ENCODE results near the gene NIPBL.
"Not testable (repeated sequence)": the region's sequence is repeated elsewhere in the genome, so short reads cannot be mapped to it uniquely, and the experiment has no call there.

Gene NIPBL

DNA sequence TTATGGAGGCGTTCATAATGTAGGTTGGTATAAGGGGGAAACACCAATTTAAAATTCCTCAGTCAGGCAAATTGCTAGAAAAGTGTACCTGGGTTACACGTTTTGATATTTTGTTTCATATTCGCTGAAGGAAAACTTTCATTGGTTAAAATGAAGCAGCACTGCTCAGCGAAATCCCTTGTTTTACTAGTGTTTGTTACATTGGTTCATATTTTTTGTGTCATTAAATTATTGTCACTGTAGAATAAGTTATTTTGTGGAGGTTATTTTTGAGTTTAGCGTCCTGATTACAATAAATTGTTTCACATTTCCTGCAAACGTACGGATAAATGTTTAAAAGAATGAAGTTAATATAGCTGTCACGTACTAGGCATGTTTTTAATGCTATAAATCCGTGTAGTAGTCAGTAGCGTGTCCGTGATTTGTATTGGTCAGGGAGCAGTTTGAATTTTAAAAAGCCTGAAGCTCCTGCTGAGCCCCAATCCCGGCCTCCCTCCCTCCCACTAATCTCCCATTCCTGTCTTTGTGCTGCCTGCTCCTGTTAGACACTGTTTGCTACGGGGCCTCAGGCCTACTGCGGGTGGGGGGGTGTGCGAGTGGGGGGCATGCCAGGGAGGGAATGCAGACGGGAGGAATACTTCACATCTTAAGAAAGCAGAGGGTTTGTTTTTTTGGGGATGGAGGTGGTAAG is 2.0 kb downstream of the NIPBL start:
- no peak for DNase-seq

DNA sequence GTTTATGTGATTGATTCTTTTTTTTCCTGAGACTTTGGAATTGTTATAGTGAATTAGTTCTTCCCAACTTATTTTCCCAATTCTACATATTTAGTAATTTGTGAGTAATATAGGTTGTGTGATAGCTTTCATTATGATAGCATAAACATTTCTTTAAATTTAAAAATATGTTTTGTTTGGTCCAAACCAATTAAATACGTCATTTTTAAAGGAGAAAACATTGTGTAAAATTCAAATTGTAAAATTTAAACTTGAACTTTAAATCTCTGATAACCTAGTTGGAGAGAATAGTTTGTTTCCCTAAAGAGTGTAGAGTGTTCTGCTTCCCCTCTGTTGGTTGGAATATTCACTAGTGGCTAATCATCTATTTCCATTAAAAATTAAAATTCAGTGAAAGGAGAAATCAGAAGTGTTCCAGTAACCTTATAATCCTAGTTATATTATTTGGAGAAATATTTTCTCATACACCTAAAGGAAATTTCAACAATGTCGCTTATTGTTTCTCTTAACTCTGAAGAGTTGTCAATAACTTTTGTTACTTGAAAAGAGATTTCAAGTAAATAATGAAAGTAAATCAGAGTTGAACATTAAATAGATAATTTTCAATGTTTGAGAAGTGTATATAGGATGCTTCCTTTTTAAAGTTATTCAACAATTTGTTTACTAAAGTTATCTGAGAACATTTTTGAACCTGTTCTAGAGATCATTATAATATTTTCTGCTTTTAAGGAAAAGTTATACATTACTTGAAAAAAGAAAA is 2.9 kb downstream of the NIPBL start:
- no peak for DNase-seq

DNA sequence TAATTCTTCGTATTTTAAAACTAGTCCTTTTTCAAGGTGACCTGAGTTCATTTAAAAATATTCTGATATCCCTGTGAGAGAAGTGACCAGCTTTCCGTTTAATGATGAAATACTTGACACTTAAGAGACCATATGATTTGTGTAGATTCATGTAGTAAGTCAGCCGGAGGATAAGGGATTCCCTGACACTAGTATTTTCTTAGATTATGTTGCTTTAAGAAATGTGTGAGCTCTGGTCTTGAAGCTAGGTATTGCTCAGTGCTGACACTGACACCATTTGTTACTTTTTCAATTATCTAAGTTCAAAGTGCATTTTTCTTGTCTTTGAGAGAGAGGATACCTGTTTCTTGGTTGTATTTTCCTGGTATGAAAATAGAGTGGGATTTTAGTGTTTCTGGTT is 4.2 kb downstream of the NIPBL start:
- DNase-seq: no peak

DNA sequence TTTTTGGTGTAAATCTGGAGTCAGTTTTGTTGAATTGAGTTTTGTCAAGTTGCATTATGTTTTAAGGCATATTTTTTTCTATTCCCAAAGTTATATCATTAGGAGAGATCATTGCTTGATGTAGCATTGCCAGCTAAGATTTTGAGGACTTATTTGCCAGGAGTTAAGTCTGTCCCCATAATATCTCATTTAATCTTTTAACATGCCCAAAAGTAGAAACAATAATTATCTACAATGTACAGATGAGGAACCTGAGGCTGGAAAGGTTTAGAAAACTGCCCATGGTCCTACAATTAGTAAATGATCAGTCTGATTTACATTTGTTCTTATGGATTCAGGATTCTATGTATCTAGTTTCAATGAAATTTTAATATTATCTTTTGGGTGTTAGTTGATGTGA is 4.7 kb downstream of the NIPBL start:
- DNase-seq: no peak

DNA sequence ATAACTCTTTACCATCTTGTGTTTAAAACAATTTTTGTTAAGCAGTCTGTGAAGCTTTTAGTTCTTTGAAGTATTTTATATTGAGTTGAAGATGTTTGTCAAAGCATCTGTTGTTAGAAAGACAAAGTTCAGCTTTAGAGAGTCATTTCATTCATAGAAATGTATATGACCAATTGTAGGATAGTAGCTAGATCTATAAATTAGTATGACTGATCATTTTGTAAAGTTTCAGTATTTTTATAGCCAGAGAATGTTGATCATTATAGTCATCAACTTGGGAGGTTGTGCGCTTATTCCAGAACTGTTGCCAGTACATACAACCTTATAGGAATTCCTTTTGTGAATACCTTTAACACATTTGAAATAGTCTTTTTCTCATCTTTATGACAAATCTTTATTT is 5.2 kb downstream of the NIPBL start:
- no peak for DNase-seq

DNA sequence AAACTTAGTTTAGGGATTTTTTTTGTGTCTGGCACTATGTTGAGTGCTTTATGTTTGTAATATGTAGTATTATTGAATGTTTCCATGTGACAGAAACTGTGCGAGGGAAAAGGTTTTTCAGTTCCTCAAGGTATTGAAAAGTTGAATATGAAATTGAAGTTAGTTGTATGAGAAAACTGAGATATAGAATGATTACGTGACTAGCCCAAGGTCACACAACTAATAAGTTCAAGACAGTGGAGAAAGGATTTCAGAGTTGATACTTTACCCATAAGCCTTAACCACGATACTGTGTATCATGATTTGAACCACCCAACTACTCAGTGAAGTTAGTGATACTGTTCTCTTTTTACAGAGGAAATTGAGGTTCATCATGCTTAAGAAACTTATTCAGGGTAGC is 5.7 kb downstream of the NIPBL start:
- no peak for DNase-seq

DNA sequence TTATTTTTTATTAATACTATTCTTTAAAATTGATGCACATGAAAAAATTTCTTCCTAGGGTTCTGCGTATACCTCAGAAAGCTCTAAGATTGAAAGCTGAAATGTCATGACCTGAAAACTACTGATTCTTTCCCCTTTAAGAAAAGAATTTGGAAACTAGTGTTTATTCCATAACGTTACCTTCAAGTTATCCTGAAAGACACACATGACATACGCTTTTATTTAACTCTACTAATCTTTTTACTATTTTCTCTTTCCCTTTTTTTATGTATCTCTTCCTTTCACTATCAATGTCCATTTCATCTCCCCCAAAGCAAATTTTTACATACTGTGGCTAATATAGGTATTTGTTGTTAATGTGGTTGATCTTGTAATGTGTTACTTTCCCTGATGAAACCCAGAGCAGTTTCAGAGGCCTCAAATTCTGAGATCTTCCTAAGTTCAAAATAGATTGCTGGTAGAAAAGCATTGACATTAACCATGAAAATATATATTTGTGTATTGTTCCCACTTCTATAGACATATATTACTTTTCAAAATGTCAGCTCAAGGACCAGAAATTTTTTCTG is 7.4 kb downstream of the NIPBL start:
- DNase-seq: no peak

DNA sequence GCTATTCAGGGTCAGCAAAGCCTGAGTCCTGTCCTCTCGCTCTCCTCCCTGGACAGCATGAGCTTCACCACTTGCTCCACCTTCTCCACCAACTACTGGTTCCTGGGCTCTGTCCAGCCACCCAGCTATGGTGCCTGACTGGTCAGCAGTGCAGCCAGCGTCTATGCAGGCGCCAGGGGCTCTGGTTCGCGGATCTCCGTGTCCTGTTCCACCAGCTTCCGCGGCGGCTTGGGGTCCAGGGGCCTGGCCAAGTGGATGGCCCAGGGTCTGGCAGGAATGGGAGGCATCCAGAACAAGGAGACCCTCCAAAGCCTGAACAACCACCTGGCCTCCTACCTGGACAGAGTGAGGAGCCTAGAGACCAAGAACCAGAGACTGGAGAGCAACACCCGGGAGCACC is 8.6 kb downstream of the NIPBL start:
- no peak for DNase-seq

DNA sequence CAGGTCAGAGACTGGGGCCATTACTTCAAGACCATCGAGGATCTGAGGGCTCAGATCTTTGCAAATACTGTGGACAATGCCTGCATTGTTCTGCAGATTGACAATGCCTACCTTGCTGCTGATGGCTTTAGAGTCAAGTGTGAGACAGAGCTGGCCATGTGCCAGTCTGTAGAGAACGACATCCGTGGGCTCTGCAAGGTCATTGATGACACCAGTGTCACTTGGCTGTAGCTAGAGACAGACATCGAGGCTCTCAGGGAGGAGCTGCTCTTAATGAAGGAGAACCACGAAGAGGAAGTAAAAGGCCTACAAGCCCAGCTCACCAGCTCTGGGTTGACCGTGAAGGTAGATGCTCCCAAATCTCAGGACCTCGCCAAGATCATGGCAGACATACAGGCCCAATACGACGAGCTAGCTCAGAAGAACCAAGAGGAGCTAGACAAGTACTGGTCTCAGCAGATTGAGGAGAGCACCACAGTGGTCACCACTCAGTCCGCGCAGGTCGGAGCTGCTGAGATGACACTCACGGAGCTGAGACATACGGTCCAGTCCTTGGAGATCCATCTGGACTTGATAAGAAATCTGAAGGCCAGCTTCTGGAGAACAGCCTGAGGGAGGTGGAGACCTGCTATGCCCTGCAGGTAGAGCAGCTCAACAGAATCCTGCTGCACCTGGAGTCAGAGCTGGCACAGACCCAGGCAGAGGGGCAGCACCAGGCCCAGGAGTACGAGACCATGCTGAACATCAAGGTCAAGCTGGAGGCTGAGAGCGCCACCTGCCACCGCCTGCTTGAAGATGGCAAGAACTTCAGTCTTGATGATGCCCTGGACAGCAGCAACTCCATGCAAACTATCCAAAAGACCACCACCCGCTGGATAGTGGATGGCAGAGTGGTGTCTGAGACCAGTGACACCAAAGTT is 9.3 kb downstream of the NIPBL start:
- no peak for DNase-seq

DNA sequence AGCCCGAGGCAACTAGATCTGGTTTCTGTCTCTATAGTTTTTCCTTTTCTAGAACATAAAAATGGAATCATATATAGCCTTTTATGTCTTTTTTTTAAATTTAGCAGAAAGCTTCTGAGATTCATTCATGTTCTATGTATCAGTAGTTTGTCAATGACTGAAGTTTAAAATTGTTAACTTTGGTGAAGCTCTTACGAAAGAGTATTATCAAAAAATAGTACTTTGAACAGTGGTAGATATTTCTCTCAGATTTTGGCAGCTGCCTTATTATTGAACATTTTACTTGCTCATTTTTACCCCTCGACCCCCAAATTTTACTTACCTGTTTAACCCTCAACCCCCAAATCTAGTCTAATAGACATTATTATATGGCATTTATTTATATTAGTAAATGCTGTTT is 10.2 kb downstream of the NIPBL start:
- DNase-seq: no peak

DNA sequence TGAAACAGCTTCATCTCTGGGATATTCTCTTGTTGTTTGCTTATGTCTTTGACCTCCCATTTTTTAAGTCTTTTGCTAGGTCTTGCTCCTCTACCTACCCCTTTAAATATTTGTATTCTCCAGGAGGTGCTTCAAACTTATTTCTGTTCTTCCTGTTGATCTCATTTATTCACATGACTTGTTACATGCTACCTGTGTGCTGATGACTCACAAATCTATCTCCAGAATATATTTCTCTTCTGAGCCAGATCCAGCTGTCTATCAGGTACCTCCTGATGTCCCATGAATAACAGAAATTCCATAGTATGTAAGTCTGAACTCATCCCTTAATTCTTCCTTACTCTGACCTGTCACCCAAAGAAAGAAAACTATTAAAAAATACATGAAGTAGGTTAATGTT is 11.0 kb downstream of the NIPBL start:
- DNase-seq: no peak

DNA sequence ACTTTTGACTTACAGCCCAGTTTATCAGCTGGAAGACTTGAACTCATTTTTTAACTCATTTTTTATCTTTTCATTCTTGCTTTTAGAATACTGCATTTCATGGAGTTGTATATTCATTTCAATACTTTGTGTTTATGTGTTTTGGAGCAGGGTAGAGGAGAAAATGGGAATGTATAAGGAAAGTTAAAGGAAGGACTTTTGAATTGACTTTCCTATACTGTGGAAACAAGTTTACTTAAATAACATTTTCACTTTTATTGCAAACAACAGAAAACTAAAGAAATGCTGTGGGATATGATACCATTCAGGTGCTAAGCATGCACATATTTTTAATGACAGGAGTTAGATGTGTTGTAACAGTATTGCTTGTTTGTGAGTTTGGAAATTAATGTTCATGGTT is 11.7 kb downstream of the NIPBL start:
- DNase-seq: no peak

DNA sequence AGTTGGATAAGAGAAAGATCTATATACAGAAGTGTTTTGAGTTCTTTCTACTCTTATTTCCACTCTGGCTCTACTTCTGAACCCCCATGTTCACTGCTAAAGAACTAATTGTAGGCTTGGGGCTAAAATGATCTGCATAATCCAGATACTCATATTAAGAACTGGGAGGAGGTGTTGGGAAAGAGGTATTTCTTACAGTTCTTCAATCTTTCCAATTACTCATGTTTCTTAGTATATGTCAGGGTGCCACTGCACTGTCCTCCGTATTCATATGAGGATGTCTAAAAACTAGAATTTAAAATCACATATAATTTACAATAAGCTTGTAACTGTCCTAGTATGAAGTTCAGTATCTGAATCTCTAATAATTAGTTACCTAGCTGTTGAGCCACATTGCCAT is 12.7 kb downstream of the NIPBL start:
- DNase-seq: no peak

DNA sequence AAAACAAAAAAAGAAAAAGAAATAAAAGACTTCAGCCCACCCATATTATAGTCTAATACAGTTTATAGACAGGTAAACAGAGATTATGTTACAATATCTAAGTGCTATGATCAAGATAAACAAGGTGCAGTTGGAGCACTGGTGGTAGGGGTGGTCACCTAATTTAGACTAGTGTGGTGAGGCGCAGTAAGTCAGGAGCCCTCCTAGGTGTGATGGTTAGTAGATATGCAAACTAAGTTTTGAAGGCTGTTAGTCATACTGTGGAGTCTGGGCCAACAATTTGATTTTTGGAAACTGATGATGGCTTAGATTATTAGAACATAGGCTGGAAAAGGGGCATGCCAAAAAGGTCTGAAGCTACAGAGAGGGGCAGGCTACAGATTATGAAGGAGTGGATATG is 14.7 kb downstream of the NIPBL start:
- DNase-seq: no peak

DNA sequence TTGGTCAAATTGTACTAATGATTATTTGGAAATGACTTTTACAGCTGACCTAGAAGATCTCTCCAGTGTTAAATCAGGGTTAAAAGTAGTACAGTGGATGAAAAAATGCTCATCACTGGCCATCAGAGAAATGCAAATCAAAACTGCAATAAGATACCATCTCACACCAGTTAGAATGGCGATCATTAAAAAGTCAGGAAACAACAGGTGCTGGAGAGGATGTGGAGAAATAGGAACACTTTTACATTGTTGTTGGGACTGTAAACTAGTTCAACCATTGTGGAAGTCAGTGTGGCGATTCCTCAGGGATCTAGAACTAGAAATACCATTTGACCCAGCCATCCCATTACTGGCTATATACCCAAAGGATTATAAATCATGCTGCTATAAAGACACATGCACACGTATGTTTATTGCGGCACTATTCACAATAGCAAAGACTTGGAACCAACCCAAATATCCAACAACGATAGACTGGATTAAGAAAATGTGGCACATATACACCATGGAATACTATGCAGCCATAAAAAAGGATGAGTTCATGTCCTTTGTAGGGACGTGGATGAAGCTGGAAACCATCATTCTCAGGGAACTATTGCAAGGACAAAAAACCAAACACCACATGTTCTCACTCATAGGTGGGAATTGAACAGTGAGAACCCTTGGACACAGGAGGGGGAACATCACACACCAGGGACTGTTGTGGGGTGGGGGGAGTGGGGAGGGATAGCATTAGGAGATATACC is 15.7 kb downstream of the NIPBL start:
- not testable (repeated sequence) for DNase-seq

DNA sequence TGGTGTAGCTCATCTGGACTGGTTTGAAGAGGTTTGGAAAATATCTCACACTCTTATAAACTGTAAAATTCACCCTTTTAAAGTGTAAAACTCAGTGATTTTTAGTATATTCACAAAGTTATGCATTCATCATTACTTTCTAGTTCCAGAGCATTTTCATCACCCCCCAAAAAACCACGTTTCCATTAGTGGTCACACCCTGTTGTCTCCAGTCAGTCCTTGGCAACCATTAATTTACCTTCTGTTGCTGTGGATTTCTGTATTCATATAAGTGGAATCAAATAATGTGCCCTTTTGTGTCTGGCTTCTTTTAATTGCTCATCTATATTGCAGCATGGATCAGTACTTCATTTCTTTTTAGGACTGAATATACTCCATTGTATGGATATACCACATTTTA is 18.4 kb downstream of the NIPBL start:
- DNase-seq: no peak

DNA sequence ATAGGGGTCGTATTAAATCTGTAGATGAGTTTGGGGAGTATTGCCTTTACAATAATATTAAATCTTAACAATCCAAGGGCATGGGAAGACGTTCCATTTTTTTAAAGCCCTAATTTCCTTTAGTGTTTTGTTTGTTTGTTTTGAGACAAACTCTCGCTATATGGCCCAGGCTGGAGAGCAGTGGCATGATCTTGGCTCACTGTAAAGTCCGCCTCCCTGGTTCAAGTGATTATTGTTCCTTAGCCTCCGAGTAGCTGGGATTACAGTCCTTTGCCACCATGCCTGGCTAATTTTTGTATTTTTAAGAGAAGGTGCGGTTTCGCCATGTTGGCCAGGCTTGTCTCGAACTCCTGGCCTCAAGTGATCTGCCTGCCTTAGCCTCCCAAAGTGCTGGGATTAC is 19.9 kb downstream of the NIPBL start:
- no peak for DNase-seq

DNA sequence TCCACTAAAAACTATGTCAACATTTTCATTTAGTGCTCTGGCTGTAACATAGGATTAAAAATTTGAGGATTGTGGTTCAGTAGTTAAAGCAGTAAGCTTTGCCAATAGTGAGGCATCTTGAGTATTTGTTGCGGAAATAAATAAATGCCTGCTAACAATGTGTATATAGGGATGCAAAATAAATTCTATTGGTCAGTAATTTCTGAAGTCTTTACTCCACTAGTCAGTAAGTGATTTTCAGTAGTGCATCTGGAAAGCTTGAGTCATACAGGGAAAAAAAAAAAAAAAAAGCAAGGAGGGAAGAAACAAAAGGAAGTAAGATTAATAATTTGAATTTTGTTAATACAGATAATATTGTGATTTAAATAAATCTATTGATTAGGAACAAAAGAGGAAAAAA is 21.0 kb downstream of the NIPBL start:
- no peak for DNase-seq

DNA sequence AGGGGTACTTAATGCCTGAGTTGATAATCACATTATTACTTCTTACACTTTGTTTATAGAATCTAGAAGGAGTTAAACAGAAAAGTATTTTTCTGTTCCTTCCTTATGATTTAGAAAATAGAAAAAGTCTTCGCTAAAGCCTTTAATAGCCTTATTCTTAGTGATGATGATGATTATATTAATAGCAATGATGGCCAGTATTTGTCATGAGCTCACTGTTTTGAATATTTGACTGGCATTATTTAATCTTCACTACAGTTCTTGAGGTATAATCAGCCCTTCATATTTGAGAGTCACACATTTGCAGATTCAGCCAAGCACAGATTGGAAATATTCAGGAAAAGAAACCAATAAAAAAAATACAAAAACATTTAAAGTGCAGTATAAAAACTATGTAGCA is 23.3 kb downstream of the NIPBL start:
- no peak for DNase-seq

DNA sequence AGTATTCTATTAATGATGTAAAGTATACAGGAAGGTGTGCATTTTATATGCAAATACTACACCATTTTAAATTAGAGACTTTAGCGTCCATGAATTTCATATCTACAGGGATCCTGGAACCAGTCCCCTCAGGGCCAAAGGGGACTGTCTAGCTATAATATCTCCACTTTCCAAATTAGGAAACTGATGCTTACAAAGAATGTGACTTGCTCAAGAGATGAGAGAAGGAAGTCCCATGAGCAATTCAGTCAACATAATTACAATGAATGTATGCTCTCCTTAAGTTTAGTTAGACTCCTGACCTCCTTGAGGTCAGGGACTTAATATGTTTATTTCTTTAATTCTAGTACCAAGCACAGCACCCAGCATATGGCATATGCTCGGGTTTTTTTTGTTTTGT is 23.7 kb downstream of the NIPBL start:
- no peak for DNase-seq

DNA sequence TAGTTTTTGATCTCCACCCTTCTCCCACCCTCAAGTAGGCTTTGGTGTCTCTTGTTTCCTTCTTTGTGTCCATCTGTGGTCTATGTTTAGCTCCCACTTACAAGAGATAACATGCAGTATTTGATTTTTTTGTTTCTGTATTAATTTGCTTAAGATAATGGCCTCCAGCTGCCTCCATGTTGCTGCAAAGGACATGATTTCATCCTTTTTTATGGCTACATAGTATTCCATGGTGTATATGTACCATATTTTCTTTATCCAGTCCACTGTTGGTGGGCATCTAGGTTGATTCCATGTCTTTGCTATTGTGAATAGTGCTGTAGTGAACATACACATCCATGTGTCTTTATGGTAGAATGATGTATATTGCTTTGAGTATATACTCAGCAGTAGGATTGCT is 24.5 kb downstream of the NIPBL start:
- DNase-seq: not testable (repeated sequence)

DNA sequence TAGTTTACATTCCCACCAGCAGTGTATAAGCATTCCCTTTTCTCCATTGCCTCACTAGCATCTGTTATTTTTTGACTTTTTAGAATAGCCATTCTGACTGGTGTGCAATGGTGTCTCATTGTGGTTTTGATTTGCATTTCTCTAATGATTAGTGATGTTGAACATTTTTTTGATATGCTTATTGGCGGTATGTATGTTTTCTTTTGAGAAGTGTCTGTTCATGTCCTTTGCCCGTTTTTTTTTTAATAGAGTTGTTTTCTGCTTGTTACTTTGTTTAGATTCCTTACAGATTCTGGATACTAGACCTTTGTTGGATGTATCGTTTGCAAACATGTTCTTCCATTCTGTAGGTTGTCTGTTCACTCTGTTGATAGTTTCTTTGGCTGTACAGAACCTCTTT is 25.3 kb downstream of the NIPBL start:
- DNase-seq: no peak

DNA sequence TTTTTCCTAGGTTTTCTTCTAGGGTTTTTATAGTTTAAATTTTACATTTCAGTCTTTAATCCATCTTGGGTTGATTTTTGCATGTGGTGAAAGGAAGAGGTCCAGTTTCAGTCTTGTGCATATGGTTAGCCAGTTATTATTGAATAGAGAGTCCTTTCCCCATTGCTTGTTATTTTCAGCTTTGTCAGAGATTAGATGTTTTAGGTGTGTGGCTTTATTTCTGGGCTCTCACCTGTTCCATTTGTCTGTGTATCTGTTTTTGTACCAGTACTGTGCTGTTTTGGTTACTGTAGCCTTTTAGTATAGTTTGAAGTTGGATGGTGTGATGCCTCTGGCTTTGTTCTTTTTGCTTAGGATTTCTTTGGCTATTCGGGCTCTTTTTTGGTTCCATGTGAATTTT is 25.8 kb downstream of the NIPBL start:
- DNase-seq: no peak
